Measurements from ENCODE around the gene KLHL40. TPM values are rescaled to one million over a fixed set of nuclear protein-coding genes. Genes with fewer than 3 reads are reported as not detected.

KLHL40 gene
- total and polyA plus RNA-seq, 4 donors = 0.05 TPM; not detected in 3

- Histone ChIP-seq H3K36me3 (ENCODE audit: control insufficient read depth in 4 of 4, insufficient read depth in 4 of 4, low read length in 4 of 4) (peaks cover 37 to 70% (median 60%) of the 10 kb centered on the region in 4 donors), H3K27ac (ENCODE audit: low read depth in 1 of 2, low read length in 1 of 2) (peak overlapping the region in 1 of 2 donors; percentile 44), H3K9ac (ENCODE audit: insufficient read depth in 1 of 2, low read length in 2 of 2) (no peak overlapping the region), H3K9me3 (ENCODE audit: control insufficient read depth in 4 of 4, insufficient read depth in 3 of 4, low read length in 3 of 4) (no peaks in the 10 kb centered on the region), H3K4me3 (no peak overlapping the region), H3K27me3 (ENCODE audit: control insufficient read depth in 3 of 3, insufficient read depth in 3 of 3, low read length in 2 of 3) (no peaks in the 10 kb centered on the region), H3K4me1 (ENCODE audit: control insufficient read depth in 5 of 5, insufficient read depth in 5 of 5, low read length in 5 of 5) (peaks cover 0 to 5% (median 0%) of the 10 kb centered on the region in 5 donors)
- DNase-seq = no peak
- TF ChIP-seq, protein P1, sequence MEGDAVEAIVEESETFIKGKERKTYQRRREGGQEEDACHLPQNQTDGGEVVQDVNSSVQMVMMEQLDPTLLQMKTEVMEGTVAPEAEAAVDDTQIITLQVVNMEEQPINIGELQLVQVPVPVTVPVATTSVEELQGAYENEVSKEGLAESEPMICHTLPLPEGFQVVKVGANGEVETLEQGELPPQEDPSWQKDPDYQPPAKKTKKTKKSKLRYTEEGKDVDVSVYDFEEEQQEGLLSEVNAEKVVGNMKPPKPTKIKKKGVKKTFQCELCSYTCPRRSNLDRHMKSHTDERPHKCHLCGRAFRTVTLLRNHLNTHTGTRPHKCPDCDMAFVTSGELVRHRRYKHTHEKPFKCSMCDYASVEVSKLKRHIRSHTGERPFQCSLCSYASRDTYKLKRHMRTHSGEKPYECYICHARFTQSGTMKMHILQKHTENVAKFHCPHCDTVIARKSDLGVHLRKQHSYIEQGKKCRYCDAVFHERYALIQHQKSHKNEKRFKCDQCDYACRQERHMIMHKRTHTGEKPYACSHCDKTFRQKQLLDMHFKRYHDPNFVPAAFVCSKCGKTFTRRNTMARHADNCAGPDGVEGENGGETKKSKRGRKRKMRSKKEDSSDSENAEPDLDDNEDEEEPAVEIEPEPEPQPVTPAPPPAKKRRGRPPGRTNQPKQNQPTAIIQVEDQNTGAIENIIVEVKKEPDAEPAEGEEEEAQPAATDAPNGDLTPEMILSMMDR (IDR thresholded peaks at IDR 0.05; ENCODE audit: control extremely low read depth, extremely low read depth) = no peak
- WGBS, 2 donors = 77 to 82% methylated on average over 6 of the region's 6 CpGs
- no peak for ATAC-seq (ENCODE audit: insufficient read depth, low FRiP score)
Measured at GRCh38 chr3:42639192-42639591, 46.1 kb upstream of the KLHL40 start.

DNA sequence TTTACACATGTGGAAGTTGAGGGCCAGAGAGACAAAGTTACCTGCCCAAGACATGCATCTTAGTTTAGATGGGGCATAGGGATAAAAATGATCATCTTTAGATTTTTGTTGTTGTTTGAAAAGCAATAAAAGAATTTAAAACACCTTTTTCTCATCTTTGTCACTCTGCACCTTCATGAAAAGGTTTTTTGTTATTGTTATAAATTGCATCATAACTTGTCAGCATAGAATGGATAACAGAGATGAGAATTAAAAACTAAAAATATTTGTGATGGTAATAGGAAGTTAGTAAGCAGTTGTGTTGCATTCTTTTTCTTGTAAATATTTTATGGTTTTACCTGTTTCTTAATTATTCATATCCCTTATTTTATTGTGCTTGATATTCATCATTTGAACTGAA lies 45.2 kb upstream of the KLHL40 start:
- H3K9ac ChIP-seq (ENCODE audit: insufficient read depth in 1 of 2, low read length in 2 of 2) = no peak overlapping the region
- no peak for DNase-seq
- peaks cover 44 to 73% (median 63%) of the 10 kb centered on the region in 4 donors for H3K36me3 ChIP-seq (ENCODE audit: control insufficient read depth in 4 of 4, insufficient read depth in 4 of 4, low read length in 4 of 4)
- no peak overlapping the region for H3K27ac ChIP-seq (ENCODE audit: low read depth in 1 of 2, low read length in 1 of 2)
- TF ChIP-seq, protein P1 (IDR thresholded peaks at IDR 0.05; ENCODE audit: control extremely low read depth, extremely low read depth) = no peak
- ATAC-seq (ENCODE audit: insufficient read depth, low FRiP score) = no peak
- H3K4me3 ChIP-seq = no peak overlapping the region
- no peaks in the 10 kb centered on the region for H3K9me3 ChIP-seq (ENCODE audit: control insufficient read depth in 4 of 4, insufficient read depth in 3 of 4, low read length in 3 of 4)
- peaks cover 0 to 5% (median 0%) of the 10 kb centered on the region in 5 donors for H3K4me1 ChIP-seq (ENCODE audit: control insufficient read depth in 5 of 5, insufficient read depth in 5 of 5, low read length in 5 of 5)
- no peaks in the 10 kb centered on the region for H3K27me3 ChIP-seq (ENCODE audit: control insufficient read depth in 3 of 3, insufficient read depth in 3 of 3, low read length in 2 of 3)

DNA sequence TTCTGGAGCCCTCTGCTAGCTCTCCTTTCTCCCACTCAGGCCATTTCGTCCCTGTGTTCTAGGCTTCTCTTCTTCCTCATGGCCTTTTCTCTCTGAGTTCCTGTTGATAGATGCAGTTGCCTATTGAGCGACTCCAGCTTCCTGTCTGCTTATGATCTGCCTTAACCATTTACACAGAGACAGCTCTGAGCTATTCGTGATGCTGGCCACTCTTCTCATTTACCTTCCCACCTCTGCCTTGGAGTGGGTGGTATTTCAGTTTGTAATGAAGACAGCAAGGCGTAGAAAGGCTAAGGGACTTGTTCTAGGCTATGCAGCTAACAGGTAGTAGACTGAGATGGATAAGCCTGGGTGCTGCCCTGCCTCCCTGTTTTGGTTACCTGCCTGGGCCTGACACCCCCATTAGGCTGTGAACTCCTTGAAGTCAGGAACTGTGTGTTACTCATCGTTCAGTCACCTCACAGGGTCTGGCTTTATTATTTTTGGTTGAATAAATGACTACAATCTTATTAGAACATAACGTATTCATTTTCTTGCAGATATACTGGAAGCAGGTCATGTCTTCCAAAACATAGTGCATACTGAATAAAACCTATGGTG lies 44.5 kb upstream of the KLHL40 start:
- Histone ChIP-seq H3K4me3 (no peak overlapping the region), H3K9me3 (ENCODE audit: control insufficient read depth in 4 of 4, insufficient read depth in 3 of 4, low read length in 3 of 4) (no peaks in the 10 kb centered on the region), H3K27ac (ENCODE audit: low read depth in 1 of 2, low read length in 1 of 2) (no peak overlapping the region), H3K27me3 (ENCODE audit: control insufficient read depth in 3 of 3, insufficient read depth in 3 of 3, low read length in 2 of 3) (no peaks in the 10 kb centered on the region), H3K9ac (ENCODE audit: insufficient read depth in 1 of 2, low read length in 2 of 2) (no peak overlapping the region), H3K4me1 (ENCODE audit: control insufficient read depth in 5 of 5, insufficient read depth in 5 of 5, low read length in 5 of 5) (peaks cover 0 to 5% (median 0%) of the 10 kb centered on the region in 5 donors), H3K36me3 (ENCODE audit: control insufficient read depth in 4 of 4, insufficient read depth in 4 of 4, low read length in 4 of 4) (peaks cover 44 to 75% (median 62%) of the 10 kb centered on the region in 4 donors)
- TF ChIP-seq, protein P1 (IDR thresholded peaks at IDR 0.05; ENCODE audit: control extremely low read depth, extremely low read depth) = no peak
- WGBS, 2 donors = 84 to 85% methylated on average over 6 of the region's 6 CpGs
- no peak for DNase-seq
- no peak for ATAC-seq (ENCODE audit: insufficient read depth, low FRiP score)
